GM18867 (cell line): Measurements from ENCODE around the gene SRSF7.
"Not testable (repeated sequence)": the region's sequence is repeated elsewhere in the genome, so short reads cannot be mapped to it uniquely, and the experiment has no call there.

ENCODE experiments used
- ATAC-seq: cut with Tn5 transposase; IDR thresholded peaks from one replicate; pipeline ENCODE4 v1.9.1; 2021; ENCODE audit warnings: mild to moderate bottlenecking, moderate library complexity; ENCODE audit not compliant: unreplicated experiment

SRSF7 gene

GRCh38 chr2:38754506-38754905 is 3.3 kb upstream of the SRSF7 start:
- ATAC-seq, result no peak

DNA sequence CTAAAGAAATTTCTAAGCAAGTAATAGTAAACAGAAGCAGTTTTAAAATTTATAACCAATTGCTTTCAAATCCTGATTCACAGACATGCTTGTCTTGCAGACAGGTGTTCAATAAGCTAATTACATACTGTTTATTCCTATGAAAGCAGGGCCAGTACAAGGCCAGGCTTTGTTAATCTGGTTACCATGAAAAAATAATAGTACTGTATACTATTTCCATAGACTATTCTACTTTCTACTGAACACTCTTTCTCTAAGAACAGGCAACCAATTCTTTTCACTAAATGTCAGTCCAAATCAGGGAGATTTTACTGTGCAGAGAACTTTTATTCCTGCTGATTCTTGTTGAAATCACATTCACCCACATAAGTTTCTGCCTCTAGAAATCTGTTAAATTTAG is 2.9 kb upstream of the SRSF7 start:
- no peak for ATAC-seq

GRCh38 chr2:38751596-38752410 is 642 bp upstream of the SRSF7 start:
- ATAC-seq, result peak; percentile 26

- peak; percentile 41 for ATAC-seq
Measured at GRCh38 chr2:38750011-38750890, 910 bp downstream of the SRSF7 start.

DNA sequence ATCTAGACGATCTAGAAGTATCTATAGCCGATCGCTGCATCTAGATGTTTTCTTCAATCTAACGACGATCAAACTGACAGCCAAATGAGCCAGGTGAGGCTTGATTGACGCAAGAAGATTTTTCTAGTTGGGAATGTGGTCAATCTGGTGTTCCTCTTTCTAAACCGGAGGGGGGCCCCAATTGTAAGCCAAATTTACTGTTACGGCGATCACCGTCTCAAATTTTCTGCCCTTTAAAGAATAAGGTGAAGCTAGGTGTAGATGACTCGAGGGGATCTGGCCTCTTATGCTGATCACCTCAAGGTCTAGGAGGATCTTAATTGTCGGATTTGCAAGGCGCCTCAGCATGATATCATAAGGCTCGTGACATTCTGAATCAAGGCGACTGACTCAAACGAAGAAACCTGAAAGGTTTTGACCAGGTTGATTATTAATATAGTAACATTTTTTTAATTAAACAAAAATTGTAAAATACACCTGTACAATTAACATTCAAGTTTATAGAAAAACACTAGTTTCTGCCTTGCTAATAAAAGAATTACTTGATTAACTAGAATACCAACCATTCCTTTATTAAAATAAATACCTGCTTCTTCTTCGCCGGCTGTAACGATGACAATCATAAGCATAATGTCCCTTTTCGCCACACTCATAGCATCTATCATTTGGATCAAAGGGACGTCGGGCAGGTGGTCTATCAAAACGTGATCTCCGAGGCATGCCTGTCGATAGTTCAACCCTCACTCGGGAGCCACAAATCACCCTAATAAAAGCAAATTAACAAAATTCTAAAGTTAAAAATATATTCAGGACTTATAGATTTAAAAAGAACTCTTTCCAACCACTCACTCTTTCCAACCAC is 2.0 kb downstream of the SRSF7 start:
- no peak for ATAC-seq

DNA sequence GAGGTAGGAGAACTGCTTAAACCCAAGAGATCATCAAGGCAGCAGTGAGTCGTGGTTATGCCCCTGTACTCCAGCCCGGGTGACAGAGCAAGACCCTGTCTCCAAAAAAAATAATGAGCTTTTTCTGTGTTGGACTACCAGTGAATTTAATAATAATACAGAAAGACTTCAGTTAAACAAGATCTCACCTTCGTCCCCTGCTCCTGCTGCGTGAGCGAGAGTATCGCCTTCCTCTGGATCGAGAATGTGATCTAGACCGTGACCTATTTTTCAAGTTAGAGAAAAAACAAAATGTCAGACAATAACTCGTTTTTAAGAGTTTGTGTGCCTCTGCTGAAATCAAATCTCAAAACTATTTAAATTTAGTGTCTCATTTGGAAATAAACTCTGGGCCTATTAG is 2.8 kb downstream of the SRSF7 start:
- ATAC-seq, result no peak

DNA sequence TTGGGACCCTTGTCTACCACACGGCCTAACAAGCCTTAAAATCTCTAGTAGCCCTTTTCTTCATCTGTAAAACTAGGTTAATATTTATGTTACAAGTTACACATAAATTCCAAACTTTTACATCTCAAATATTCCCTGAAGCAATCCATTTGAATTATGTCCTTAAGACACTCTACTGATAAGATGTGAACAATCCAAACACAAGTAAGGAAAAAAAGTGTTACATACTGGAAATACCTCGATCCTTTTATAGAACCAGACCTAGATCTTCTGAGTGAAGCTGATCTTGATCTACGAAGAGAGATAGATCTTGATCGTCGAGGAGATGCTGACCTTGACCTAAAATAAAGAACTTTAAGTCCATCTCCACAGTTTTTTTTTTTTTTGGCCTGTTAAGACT is 3.3 kb downstream of the SRSF7 start:
- ATAC-seq, result no peak

DNA sequence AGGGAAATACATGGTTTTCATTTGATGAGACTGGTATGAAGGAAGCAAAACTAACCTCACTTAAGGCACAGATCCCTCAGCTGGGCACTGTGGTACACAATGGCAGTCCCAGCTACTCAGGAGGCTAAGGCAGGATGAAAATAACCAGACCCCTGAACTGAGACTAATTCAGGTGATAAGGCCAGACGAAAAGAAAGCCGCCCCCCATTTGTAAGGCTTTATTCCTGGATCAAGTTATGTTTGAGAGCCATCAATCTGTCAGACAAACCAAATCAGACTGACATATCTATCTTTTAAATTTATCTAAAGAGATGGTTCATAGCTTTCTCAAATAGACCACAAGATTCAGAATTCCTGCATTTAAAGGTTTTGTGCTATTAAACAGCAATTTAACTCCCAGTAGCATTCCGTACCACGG is 4.1 kb downstream of the SRSF7 start:
- no peak for ATAC-seq

GRCh38 chr2:38745267-38745666 is 5.9 kb downstream of the SRSF7 start:
- no peak for ATAC-seq

GRCh38 chr2:38744399-38744780 is 6.8 kb downstream of the SRSF7 start:
- no peak for ATAC-seq

GRCh38 chr2:38743672-38744398 is 7.3 kb downstream of the SRSF7 start:
- ATAC-seq, result no peak

GRCh38 chr2:38742797-38743559 is 8.2 kb downstream of the SRSF7 start:
- no peak for ATAC-seq

GRCh38 chr2:38740851-38741731 is 10.1 kb downstream of the SRSF7 start:
- no peak for ATAC-seq

GRCh38 chr2:38739524-38739923 is 11.6 kb downstream of the SRSF7 start:
- no peak for ATAC-seq

GRCh38 chr2:38737925-38738324 is 13.2 kb downstream of the SRSF7 start:
- no peak for ATAC-seq

GRCh38 chr2:38737000-38737698 is 14.0 kb downstream of the SRSF7 start:
- ATAC-seq, result not testable (repeated sequence)

DNA sequence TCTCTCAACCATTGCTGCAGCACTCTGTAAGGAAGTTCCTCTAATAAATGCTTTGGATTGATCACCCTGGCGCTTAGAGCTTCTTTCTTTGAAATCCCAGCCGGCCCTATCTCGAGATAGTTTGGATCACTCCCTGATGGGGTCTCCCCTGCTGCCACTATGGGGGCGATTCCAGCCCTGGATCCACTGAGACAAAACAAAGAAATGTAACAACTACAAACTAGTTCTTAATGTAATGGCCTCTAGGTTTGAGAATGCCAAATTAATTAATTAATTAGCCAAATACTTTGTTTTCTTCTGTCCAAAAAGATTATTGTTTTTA is 15.2 kb downstream of the SRSF7 start:
- no peak for ATAC-seq
